Ramos (cell line): ENCODE data around the gene RAP1A.

ENCODE experiments used
- in situ Hi-C: fragments of 300-500 bp; cut with MboI; formaldehyde crosslinking; loops from one replicate; pipeline ENCODE4 v1.14.3; 2022; ENCODE audit warnings: low sequenced_read_pairs; ENCODE audit not compliant: unreplicated experiment

The RAP1A gene

DNA sequence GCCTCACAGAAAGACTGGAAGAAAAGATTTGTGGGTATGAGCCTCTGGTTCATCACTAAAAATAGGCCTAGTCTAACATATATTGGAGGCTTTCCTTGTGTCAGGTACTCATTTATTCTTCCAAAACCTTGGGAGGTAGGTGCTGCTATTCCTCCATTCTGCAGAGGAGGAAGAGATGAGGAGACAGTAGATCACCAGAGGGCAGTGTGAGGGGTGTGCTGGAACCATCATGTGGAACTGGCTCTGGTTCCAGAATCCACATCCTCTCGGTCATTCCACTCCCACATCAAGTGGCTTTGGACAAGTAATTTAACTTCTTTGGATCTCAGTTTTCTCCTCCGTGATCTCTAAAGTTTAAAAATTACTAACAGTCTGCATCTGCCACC is 127.0 kb downstream of the RAP1A start:
- in situ Hi-C loops: loop anchor here (10.0 kb wide), 1 partner anchor 262 kb away; no protein-coding TSS in a partner anchor

GRCh38 chr1:111747282-111747734 is 127.7 kb downstream of the RAP1A start:
- in situ Hi-C loops: loop anchor here (10.0 kb wide), 1 partner anchor 263 kb away; no protein-coding TSS in a partner anchor

DNA sequence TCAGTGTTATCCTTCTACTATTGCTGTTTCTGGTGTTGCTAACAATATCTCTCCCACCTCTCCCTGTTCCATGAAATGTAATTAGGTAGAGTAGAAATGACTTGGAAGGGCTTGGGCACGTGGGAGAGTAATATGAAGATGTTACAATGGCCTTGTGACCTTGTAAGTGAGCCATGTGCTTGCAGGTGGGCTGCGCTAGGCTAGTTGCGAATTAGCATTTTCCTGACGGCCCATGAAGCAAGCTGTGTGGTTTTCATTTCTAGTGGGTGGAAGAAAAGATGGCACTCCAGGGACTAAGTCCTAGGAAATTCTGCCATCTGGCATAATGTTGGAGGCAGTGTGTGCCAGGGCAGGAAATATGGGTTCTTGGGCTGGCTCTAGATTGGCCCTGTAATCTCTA is 128.4 kb downstream of the RAP1A start:
- in situ Hi-C loops: loop anchor here (10.0 kb wide), 1 partner anchor 263 kb away; no protein-coding TSS in a partner anchor

GRCh38 chr1:111749628-111750027 is 130.0 kb downstream of the RAP1A start:
- in situ Hi-C loops: loop anchor here (5.0 to 10.0 kb wide), 3 partner anchors 242 to 525 kb away; partner anchors contain the start of gene CHI3L2

GRCh38 chr1:111750856-111751255 is 131.3 kb downstream of the RAP1A start:
- in situ Hi-C loops: loop anchor here (5.0 to 10.0 kb wide), 2 partner anchors 244 to 526 kb away; partner anchors contain the start of gene CHI3L2

- in situ Hi-C loops: loop anchor here (5.0 to 10.0 kb wide), 2 partner anchors 245 to 527 kb away; partner anchors contain the start of gene CHI3L2
Observed at GRCh38 chr1:111751906-111752575, 132.5 kb downstream of the RAP1A start.

DNA sequence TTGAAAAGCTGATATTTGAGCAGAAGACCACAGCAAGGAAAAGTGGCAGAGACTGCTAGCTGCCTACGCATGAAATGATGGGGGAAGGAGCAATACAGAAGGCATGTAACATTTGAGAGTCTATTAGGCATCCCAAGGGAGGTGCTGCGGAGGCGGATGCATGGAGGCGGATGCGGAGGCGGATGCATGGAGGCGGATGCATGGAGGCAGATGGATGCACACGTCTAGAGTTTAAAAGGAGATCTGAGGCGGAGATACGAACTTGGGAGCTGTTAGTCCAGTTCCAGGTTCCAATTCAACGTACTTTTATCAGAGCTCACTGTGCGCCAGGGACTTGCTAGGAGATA is 135.4 kb downstream of the RAP1A start:
- in situ Hi-C loops: loop anchor here (5.0 to 10.0 kb wide), 2 partner anchors 248 to 530 kb away; partner anchors contain the start of gene CHI3L2

- in situ Hi-C loops: loop anchor here (10.0 kb wide), 1 partner anchor 531 kb away; the partner anchor contains the start of gene CHI3L2
Observed at GRCh38 chr1:111755331-111756123, 135.9 kb downstream of the RAP1A start, which contains the start of gene DDX20. DDX20 (plus strand) TSS chr1:111755901; CDS start chr1:111755925, 24 bp downstream.

- in situ Hi-C loops: loop anchor here (10.0 kb wide), 1 partner anchor 531 kb away; the partner anchor contains the start of gene CHI3L2
Observed at GRCh38 chr1:111756124-111756513, 136.5 kb downstream of the RAP1A start.

GRCh38 chr1:111758373-111758772 is 138.8 kb downstream of the RAP1A start:
- in situ Hi-C loops: loop anchor here (10.0 kb wide), 1 partner anchor 534 kb away; the partner anchor contains the start of gene CHI3L2

DNA sequence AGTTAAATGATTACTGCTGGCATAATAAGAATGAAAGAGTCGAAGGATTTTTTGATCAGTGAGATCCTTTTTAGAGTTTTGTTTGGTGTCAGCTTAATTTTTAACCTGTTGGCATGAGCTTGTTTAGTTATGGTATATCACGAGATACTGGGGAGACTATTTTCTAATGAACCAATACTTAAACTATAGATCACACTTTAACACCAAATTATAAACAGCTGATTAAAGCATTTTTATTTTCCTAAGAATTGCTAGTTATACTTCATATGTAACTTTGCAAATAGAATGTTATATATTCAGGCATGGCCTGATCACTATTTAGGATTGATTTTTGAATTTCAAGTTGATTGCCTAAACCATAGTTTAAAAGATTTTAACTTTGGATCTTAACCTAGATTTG is 142.1 kb downstream of the RAP1A start:
- in situ Hi-C loops: no loop called here

- in situ Hi-C loops: no loop called here
Observed at GRCh38 chr1:111762332-111762731, 142.7 kb downstream of the RAP1A start.
